Astrocyte (in vitro differentiated cells and primary cell): ENCODE results near the gene SH3RF1. TPM values are rescaled to one million over a fixed set of nuclear protein-coding genes. Genes with fewer than 3 reads are reported as not detected.

Source experiments
- DNase-seq: peaks from one replicate; pipeline ENCODE4 v3.0.0-alpha.2; 2010; ENCODE audit warnings: low read depth
- FAIRE-seq: peaks from 2 replicates; lab custom pipeline; 2011; peaks lifted over from hg19 to GRCh38; lab: Jason Lieb, UNC
- H2AFZ ChIP-seq: 2 replicates; pipeline ENCODE4 v1.6.0; 2012; ENCODE audit warnings: low read depth, low read length, inconsistent platforms
- H3K27ac ChIP-seq: 2 replicates; pipeline ENCODE4 v1.5.1; 2011; ENCODE audit warnings: low read depth, low read length, inconsistent platforms
- H3K27me3 ChIP-seq: 2 replicates; pipeline ENCODE4 v1.6.0; 2011; ENCODE audit warnings: low read length, inconsistent platforms; ENCODE audit not compliant: insufficient read depth
- H3K36me3 ChIP-seq: 2 replicates; pipeline ENCODE4 v1.5.1; 2011; ENCODE audit warnings: low read length, inconsistent platforms; ENCODE audit not compliant: insufficient read depth
- H3K4me1 ChIP-seq: 2 replicates; pipeline ENCODE4 v1.5.1; 2011; ENCODE audit warnings: low read length, inconsistent platforms; ENCODE audit not compliant: insufficient read depth
- H3K4me2 ChIP-seq: 2 replicates; pipeline ENCODE4 v1.6.0; 2012; ENCODE audit warnings: low read length, inconsistent platforms
- H3K4me3 ChIP-seq: 2 replicates; pipeline ENCODE4 v1.5.1; 2011; ENCODE audit warnings: low read depth, mild to moderate bottlenecking, low read length, inconsistent platforms; ENCODE audit not compliant: insufficient read depth
- H3K79me2 ChIP-seq: 2 replicates; pipeline ENCODE4 v1.6.0; 2012; ENCODE audit warnings: mild to moderate bottlenecking, low read length, inconsistent platforms; ENCODE audit not compliant: insufficient read depth
- H3K9ac ChIP-seq: 2 replicates; pipeline ENCODE4 v1.6.0; 2012; ENCODE audit warnings: mild to moderate bottlenecking, low read length, inconsistent platforms
- H3K9me3 ChIP-seq: 2 replicates; pipeline ENCODE4 v1.5.1; 2012; ENCODE audit warnings: low read depth, mild to moderate bottlenecking, low read length, inconsistent platforms; ENCODE audit not compliant: insufficient read depth
- H4K20me1 ChIP-seq: 2 replicates; pipeline ENCODE4 v1.6.0; 2012; ENCODE audit warnings: low read length, inconsistent platforms; ENCODE audit not compliant: insufficient read depth
- H3K27ac Mint-ChIP-seq: one replicate; pipeline ENCODE4 v1.8.0; 2021; ENCODE audit warnings: mild to moderate bottlenecking, mixed read lengths; ENCODE audit not compliant: unreplicated experiment
- H3K27me3 Mint-ChIP-seq: one replicate; pipeline ENCODE4 v1.8.0; 2021; ENCODE audit warnings: low read depth, mixed read lengths; ENCODE audit not compliant: unreplicated experiment
- H3K36me3 Mint-ChIP-seq: one replicate; pipeline ENCODE4 v1.8.0; 2021; ENCODE audit warnings: low read depth, mixed read lengths; ENCODE audit not compliant: unreplicated experiment
- H3K4me1 Mint-ChIP-seq: one replicate; pipeline ENCODE4 v1.8.0; 2021; ENCODE audit warnings: low read depth, mixed read lengths; ENCODE audit not compliant: unreplicated experiment
- H3K4me3 Mint-ChIP-seq: one replicate; pipeline ENCODE4 v1.8.0; 2021; ENCODE audit warnings: mild to moderate bottlenecking, moderate library complexity, mixed read lengths; ENCODE audit not compliant: unreplicated experiment
- H3K9me3 Mint-ChIP-seq: one replicate; pipeline ENCODE4 v1.8.0; 2021; ENCODE audit warnings: mild to moderate bottlenecking, mixed read lengths; ENCODE audit not compliant: unreplicated experiment
- CTCF ChIP-seq: IDR thresholded peaks from 2 replicates; pipeline ENCODE4 v1.5.1; 2011; ENCODE audit warnings: low read depth, mild to moderate bottlenecking, inconsistent platforms, low read length, moderate library complexity; ENCODE audit not compliant: insufficient read depth
- EZH2 ChIP-seq: IDR thresholded peaks from 2 replicates; pipeline ENCODE4 v1.6.1; 2012; ENCODE audit warnings: mild to moderate bottlenecking, low read length, inconsistent platforms; ENCODE audit not compliant: insufficient read depth
- total RNA-seq: library from RNA; stranded (reverse); gene quantifications from 2 replicates; pipeline ENCODE4 v1.2.1, GENCODE V29; 2021

Gene SH3RF1
- total RNA-seq, 1 donor from 2014 or later = 25.9 TPM

- DNase-seq = no peak
- Histone ChIP-seq H3K27ac (peak overlapping the region; percentile 95), H3K4me3 (no peak overlapping the region), H3K4me1 (peaks cover 41% of the 10 kb centered on the region), H3K79me2 (peaks cover 18% of the 10 kb centered on the region), H3K27me3 (no peaks in the 10 kb centered on the region), H2AFZ (no peak overlapping the region), H3K4me2 (peak overlapping the region; percentile 56), H3K36me3 (peaks cover 30% of the 10 kb centered on the region), H4K20me1 (no peaks in the 10 kb centered on the region), H3K9me3 (no peaks in the 10 kb centered on the region), H3K9ac (peak overlapping the region; percentile 33)
- no peak for FAIRE-seq
- peak overlapping the region; percentile 71 for H3K4me3 Mint-ChIP-seq
- peak overlapping the region; percentile 100 for H3K27ac Mint-ChIP-seq
- peaks cover 26% of the 10 kb centered on the region for H3K4me1 Mint-ChIP-seq
- H3K27me3 Mint-ChIP-seq = no peaks in the 10 kb centered on the region
- TF ChIP-seq CTCF = no peak
- no peak for TF ChIP-seq EZH2
- H3K36me3 Mint-ChIP-seq = peaks cover 13% of the 10 kb centered on the region
- no peaks in the 10 kb centered on the region for H3K9me3 Mint-ChIP-seq
Measured at GRCh38 chr4:169115144-169115896, 155.4 kb downstream of the SH3RF1 start.

DNA sequence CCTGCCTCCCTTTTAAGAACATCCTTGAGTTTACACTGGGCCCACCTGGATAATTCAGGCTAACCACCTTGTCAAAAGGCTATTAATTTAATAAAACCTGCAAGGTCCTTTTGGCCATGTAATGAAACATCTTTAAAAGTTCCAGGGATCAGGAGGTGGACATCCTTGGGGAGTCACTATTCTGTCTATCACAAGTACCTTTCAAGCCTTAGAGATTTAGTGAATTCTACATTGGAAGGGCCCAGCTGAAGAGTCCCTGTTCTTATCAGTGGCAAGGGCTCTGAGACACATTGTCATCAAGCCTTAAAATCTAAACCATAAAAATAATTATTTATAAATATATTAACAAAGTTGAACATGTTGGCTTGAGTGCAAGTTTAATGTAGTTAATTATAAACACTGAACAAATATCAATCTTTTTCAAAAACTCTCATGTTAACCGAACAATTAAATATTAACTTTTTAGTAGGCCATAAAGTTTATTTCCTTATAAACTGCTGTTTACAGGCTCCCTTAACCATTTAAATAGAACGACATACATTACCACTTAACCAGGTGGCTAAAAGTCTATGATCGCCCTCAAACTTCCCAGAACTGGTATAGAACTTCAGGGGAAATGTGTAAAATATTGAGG is 156.3 kb downstream of the SH3RF1 start:
- H3K36me3 ChIP-seq = peaks cover 23% of the 10 kb centered on the region
- Mint-ChIP-seq H3K27me3 (no peaks in the 10 kb centered on the region), H3K4me1 (peaks cover 28% of the 10 kb centered on the region), H3K4me3 (no peak overlapping the region), H3K27ac (peak overlapping the region; percentile 100), H3K9me3 (no peaks in the 10 kb centered on the region), H3K36me3 (peaks cover 14% of the 10 kb centered on the region)
- no peak overlapping the region for H3K9ac ChIP-seq
- DNase-seq (no peak), FAIRE-seq (no peak)
- H3K4me2 ChIP-seq = no peak overlapping the region
- H3K4me1 ChIP-seq = peaks cover 41% of the 10 kb centered on the region
- no peaks in the 10 kb centered on the region for H4K20me1 ChIP-seq
- no peaks in the 10 kb centered on the region for H3K9me3 ChIP-seq
- peak overlapping the region; percentile 95 for H3K27ac ChIP-seq
- peaks cover 19% of the 10 kb centered on the region for H3K79me2 ChIP-seq
- no peak for TF ChIP-seq CTCF
- TF ChIP-seq EZH2 = no peak
- no peak overlapping the region for H3K4me3 ChIP-seq
- H3K27me3 ChIP-seq = no peaks in the 10 kb centered on the region
- H2AFZ ChIP-seq = no peak overlapping the region
